IgD-negative memory B cell (primary cell): Measurements from ENCODE around the gene MAGI1. TPM values are rescaled to one million over a fixed set of nuclear protein-coding genes. Genes with fewer than 3 reads are reported as not detected.

ENCODE experiments used
- H3K27ac Mint-ChIP-seq, 3 donors: one replicate each; pipeline ENCODE4 v1.8.0; 2020 to 2022; ENCODE audit warnings: mild to moderate bottlenecking in 3 of 3, mixed read lengths in 3 of 3, moderate library complexity in 1 of 3
- H3K27me3 Mint-ChIP-seq: one replicate; pipeline ENCODE4 v1.8.0; 2021; ENCODE audit warnings: mixed read lengths
- H3K36me3 Mint-ChIP-seq: one replicate; pipeline ENCODE4 v1.8.0; 2020; ENCODE audit warnings: mild to moderate bottlenecking, mixed read lengths
- H3K4me1 Mint-ChIP-seq, 3 donors: one replicate each; pipeline ENCODE4 v1.8.0; 2020 to 2022; ENCODE audit warnings: mixed read lengths in 3 of 3, mild to moderate bottlenecking in 1 of 3
- H3K4me3 Mint-ChIP-seq, 4 donors: one replicate each; pipeline ENCODE4 v1.8.0; 2020 to 2022; ENCODE audit warnings: mild to moderate bottlenecking in 4 of 4, mixed read lengths in 4 of 4, moderate library complexity in 3 of 4
- H3K9me3 Mint-ChIP-seq, 3 donors: one replicate each; pipeline ENCODE4 v1.8.0; 2020 to 2021; ENCODE audit warnings: mixed read lengths in 3 of 3, mild to moderate bottlenecking in 1 of 3
- polyA plus RNA-seq: library from polyadenylated mRNA; unstranded; fragments of 300-500 nt; fragmentation: Illumina TruSeq; gene quantifications from one replicate; pipeline ENCODE4 v1.2.3, GENCODE V29; 2021

The MAGI1 gene
- polyA plus RNA-seq, 1 donor from 2014 or later: 1.3 TPM

- Mint-ChIP-seq H3K36me3 (no peaks in the 10 kb centered on the region), H3K4me3 (no peak overlapping the region), H3K9me3 (peaks cover 0 to 7% (median 4%) of the 10 kb centered on the region in 3 donors), H3K27me3 (peaks cover 7% of the 10 kb centered on the region), H3K4me1 (no peaks in the 10 kb centered on the region), H3K27ac (no peak overlapping the region)
Measured at GRCh38 chr3:65597226-65597951, 441.3 kb downstream of the MAGI1 start.

- H3K27me3 Mint-ChIP-seq: peaks cover 7% of the 10 kb centered on the region
- H3K9me3 Mint-ChIP-seq: peaks cover 1 to 7% (median 4%) of the 10 kb centered on the region in 3 donors
- no peak overlapping the region for H3K4me3 Mint-ChIP-seq
- no peaks in the 10 kb centered on the region for H3K4me1 Mint-ChIP-seq
- H3K27ac Mint-ChIP-seq: no peak overlapping the region
- H3K36me3 Mint-ChIP-seq: no peaks in the 10 kb centered on the region
Measured at GRCh38 chr3:65596571-65597225, 442.0 kb downstream of the MAGI1 start.

DNA sequence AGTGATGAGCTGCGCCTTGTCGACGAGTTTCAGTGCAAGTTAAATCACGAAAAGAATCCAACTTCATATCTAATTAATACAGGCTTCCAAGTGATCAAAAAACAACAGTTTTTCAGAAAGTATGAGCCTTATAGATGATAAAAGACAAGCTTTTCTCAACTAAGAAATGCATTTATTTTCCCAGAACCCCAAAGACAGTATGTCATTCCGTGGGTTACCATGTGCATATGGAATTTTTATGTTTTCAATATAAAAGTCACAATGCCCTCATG lies 442.8 kb downstream of the MAGI1 start:
- H3K4me3 Mint-ChIP-seq: no peak overlapping the region
- no peak overlapping the region for H3K27ac Mint-ChIP-seq

GRCh38 chr3:65595222-65596028 lies 443.3 kb downstream of the MAGI1 start:
- Mint-ChIP-seq H3K36me3 (no peaks in the 10 kb centered on the region), H3K4me1 (no peaks in the 10 kb centered on the region), H3K4me3 (no peak overlapping the region), H3K9me3 (peaks cover 1 to 7% (median 4%) of the 10 kb centered on the region in 3 donors), H3K27ac (no peak overlapping the region), H3K27me3 (peaks cover 7% of the 10 kb centered on the region)

More for the DNA sequence above, 442.8 kb downstream of the MAGI1 start:
- H3K4me1 Mint-ChIP-seq: no peaks in the 10 kb centered on the region
- H3K27me3 Mint-ChIP-seq: peaks cover 7% of the 10 kb centered on the region
- H3K9me3 Mint-ChIP-seq: peaks cover 1 to 7% (median 4%) of the 10 kb centered on the region in 3 donors
- no peaks in the 10 kb centered on the region for H3K36me3 Mint-ChIP-seq

GRCh38 chr3:65593780-65594752 lies 444.7 kb downstream of the MAGI1 start:
- H3K4me3 Mint-ChIP-seq: no peak overlapping the region
- H3K27ac Mint-ChIP-seq: no peak overlapping the region
- H3K27me3 Mint-ChIP-seq: peaks cover 7% of the 10 kb centered on the region
- H3K9me3 Mint-ChIP-seq: peaks cover 1 to 9% (median 4%) of the 10 kb centered on the region in 3 donors
- H3K36me3 Mint-ChIP-seq: no peaks in the 10 kb centered on the region
- peaks cover 0 to 1% (median 0%) of the 10 kb centered on the region in 3 donors for H3K4me1 Mint-ChIP-seq

- H3K9me3 Mint-ChIP-seq: peaks cover 1 to 7% (median 4%) of the 10 kb centered on the region in 3 donors
- no peaks in the 10 kb centered on the region for H3K36me3 Mint-ChIP-seq
- H3K27ac Mint-ChIP-seq: no peak overlapping the region
- H3K27me3 Mint-ChIP-seq: peaks cover 4% of the 10 kb centered on the region
- H3K4me3 Mint-ChIP-seq: no peak overlapping the region
- H3K4me1 Mint-ChIP-seq: peaks cover 0 to 1% (median 0%) of the 10 kb centered on the region in 3 donors
Measured at GRCh38 chr3:65591313-65591712, 447.4 kb downstream of the MAGI1 start.

DNA sequence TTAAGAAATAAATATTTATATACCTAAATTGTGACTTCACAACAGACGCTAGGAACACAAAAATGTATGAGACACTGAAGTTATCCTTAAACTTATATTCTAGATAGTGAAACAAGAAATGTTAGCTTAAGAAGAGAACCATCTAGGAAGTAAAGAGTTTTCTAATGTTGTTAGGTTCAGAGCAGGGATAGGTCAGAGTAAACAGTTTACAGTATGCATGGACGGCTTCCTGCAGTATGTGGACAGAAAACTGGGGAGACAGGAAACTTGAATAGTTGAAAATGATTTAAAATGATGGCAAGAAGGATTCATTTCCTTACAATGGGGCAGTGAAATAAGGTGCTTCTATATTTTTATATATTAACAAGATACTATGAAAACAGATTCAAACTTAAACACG lies 449.8 kb downstream of the MAGI1 start:
- peaks cover 1 to 6% (median 5%) of the 10 kb centered on the region in 3 donors for H3K9me3 Mint-ChIP-seq
- no peak overlapping the region for H3K27ac Mint-ChIP-seq
- no peak overlapping the region for H3K4me3 Mint-ChIP-seq
- no peaks in the 10 kb centered on the region for H3K36me3 Mint-ChIP-seq
- peaks cover 0 to 1% (median 0%) of the 10 kb centered on the region in 3 donors for H3K4me1 Mint-ChIP-seq
- H3K27me3 Mint-ChIP-seq: no peaks in the 10 kb centered on the region

- Mint-ChIP-seq H3K4me3 (no peak overlapping the region), H3K4me1 (peaks cover 0 to 1% (median 0%) of the 10 kb centered on the region in 3 donors), H3K36me3 (no peaks in the 10 kb centered on the region), H3K9me3 (peaks cover 1 to 9% (median 6%) of the 10 kb centered on the region in 3 donors), H3K27ac (no peak overlapping the region), H3K27me3 (no peaks in the 10 kb centered on the region)
Measured at GRCh38 chr3:65587650-65588439, 450.9 kb downstream of the MAGI1 start.

DNA sequence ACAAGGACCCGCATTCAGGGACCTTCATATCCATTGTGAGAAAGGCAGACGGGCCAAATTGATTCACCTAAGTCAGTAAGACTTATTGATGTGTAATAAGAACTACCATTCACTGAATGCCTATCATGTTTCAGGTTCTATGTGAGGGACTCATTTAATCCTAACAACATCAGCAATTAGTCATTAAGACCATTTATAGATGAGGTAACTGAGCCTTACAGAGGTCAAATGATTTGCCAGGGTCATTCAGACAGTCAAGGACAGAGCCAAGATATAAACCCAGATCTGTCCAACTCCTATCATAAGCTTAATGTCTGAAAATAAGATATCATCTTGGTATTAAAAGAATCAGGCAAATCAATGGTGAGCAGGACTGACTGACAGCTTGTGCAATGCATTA lies 453.8 kb downstream of the MAGI1 start:
- Mint-ChIP-seq H3K4me3 (no peak overlapping the region), H3K9me3 (peaks cover 5 to 7% (median 6%) of the 10 kb centered on the region in 3 donors), H3K4me1 (no peaks in the 10 kb centered on the region), H3K36me3 (no peaks in the 10 kb centered on the region), H3K27me3 (no peaks in the 10 kb centered on the region), H3K27ac (no peak overlapping the region)

DNA sequence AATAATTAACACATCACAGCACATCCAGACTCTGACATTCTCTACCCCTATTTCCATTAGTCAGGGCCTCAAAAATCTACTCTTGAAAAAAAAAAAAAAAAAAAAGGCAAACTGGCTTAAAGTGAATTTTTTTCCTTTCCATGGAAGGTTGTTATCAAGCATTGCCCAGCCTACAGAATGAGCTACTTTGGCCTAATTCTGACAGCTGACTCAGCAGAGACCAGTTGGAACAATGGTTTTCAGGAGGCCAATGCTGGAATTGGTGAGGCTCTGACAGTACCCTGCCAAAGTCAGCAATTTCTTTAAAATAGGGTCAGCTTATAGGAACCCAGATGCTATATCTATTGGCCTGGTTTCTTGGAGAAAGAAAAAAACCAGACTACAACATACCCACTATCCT lies 454.7 kb downstream of the MAGI1 start:
- Mint-ChIP-seq H3K27me3 (no peaks in the 10 kb centered on the region), H3K27ac (no peak overlapping the region), H3K4me3 (no peak overlapping the region), H3K36me3 (no peaks in the 10 kb centered on the region), H3K9me3 (peaks cover 4 to 7% (median 6%) of the 10 kb centered on the region in 3 donors), H3K4me1 (no peaks in the 10 kb centered on the region)

GRCh38 chr3:65583188-65583587 lies 455.5 kb downstream of the MAGI1 start:
- no peak overlapping the region for H3K27ac Mint-ChIP-seq
- H3K4me1 Mint-ChIP-seq: no peaks in the 10 kb centered on the region
- peaks cover 6 to 7% (median 6%) of the 10 kb centered on the region in 3 donors for H3K9me3 Mint-ChIP-seq
- no peak overlapping the region for H3K4me3 Mint-ChIP-seq
- no peaks in the 10 kb centered on the region for H3K27me3 Mint-ChIP-seq
- H3K36me3 Mint-ChIP-seq: no peaks in the 10 kb centered on the region

DNA sequence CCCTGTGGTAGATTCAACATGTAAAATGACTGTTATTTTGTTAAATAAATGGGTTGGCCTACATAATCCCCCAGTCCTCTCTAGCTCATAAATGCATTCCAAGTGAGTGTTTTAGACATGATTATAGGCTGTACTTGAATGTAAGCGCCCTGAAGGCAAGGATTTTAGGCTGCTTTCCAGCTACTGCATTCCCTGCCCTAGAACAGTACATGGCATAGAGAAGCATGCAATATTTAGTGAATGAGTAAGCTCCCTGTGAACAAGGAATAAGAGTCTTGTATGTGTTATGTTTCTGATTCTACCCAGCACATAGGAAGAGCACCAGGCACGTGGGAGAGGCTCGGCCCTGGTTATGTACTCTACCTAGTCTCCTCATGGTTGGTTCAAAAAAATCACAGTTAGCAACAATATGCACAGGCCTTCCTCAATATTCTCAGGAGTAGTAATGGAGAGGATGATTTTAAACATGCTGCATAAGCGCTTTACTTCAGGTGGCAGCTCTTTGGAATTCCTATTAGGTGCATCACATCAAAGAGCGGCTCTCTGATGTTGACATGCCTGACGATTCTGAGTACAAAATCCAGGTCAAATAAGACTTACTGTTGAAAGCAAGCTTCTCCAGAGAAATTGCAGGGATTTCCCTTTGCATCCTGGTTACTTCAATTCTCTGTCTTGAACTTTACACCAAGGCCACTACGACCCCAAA lies 456.6 kb downstream of the MAGI1 start:
- peaks cover 6 to 9% (median 7%) of the 10 kb centered on the region in 3 donors for H3K9me3 Mint-ChIP-seq
- H3K36me3 Mint-ChIP-seq: no peaks in the 10 kb centered on the region
- H3K4me1 Mint-ChIP-seq: no peaks in the 10 kb centered on the region
- no peaks in the 10 kb centered on the region for H3K27me3 Mint-ChIP-seq
- H3K4me3 Mint-ChIP-seq: no peak overlapping the region
- H3K27ac Mint-ChIP-seq: no peak overlapping the region

- no peak overlapping the region for H3K4me3 Mint-ChIP-seq
- no peaks in the 10 kb centered on the region for H3K36me3 Mint-ChIP-seq
- H3K9me3 Mint-ChIP-seq: peaks cover 7 to 9% (median 8%) of the 10 kb centered on the region in 3 donors
- H3K4me1 Mint-ChIP-seq: no peaks in the 10 kb centered on the region
- H3K27ac Mint-ChIP-seq: no peak overlapping the region
- no peaks in the 10 kb centered on the region for H3K27me3 Mint-ChIP-seq
Measured at GRCh38 chr3:65581313-65581712, 457.4 kb downstream of the MAGI1 start.
